ENCODE results near the gene PHYKPL.
"Not testable (repeated sequence)": the region's sequence is repeated elsewhere in the genome, so short reads cannot be mapped to it uniquely, and the experiment has no call there.

Gene PHYKPL

GRCh38 chr5:178205749-178206047 is 26.9 kb downstream of the PHYKPL start:
- DNase-seq: no peak

GRCh38 chr5:178204935-178205748 is 27.5 kb downstream of the PHYKPL start:
- peak; percentile 68 for DNase-seq

- DNase-seq: peak; percentile 99
These were observed 28.2 kb downstream of the PHYKPL start, which contains the start of gene HNRNPAB for GRCh38 chr5:178204182-178204934. HNRNPAB (plus strand) TSS chr5:178204533; CDS start chr5:178204838, 305 bp downstream.

GRCh38 chr5:178203670-178204181 is 28.9 kb downstream of the PHYKPL start:
- no peak for DNase-seq

GRCh38 chr5:178202541-178202940 is 30.1 kb downstream of the PHYKPL start:
- DNase-seq: no peak

- DNase-seq: no peak
These were observed 30.7 kb downstream of the PHYKPL start for GRCh38 chr5:178201927-178202235.

- DNase-seq: no peak
These were observed 31.2 kb downstream of the PHYKPL start for GRCh38 chr5:178201221-178201926.

- no peak for DNase-seq
These were observed 32.8 kb downstream of the PHYKPL start for GRCh38 chr5:178199581-178200434.

- no peak for DNase-seq
These were observed 33.9 kb downstream of the PHYKPL start for GRCh38 chr5:178198706-178199105.

GRCh38 chr5:178198151-178198550 is 34.5 kb downstream of the PHYKPL start:
- not testable (repeated sequence) for DNase-seq

GRCh38 chr5:178196986-178197385 is 35.6 kb downstream of the PHYKPL start:
- no peak for DNase-seq

- no peak for DNase-seq
These were observed 36.3 kb downstream of the PHYKPL start for GRCh38 chr5:178196281-178196812.

GRCh38 chr5:178194026-178194425 is 38.6 kb downstream of the PHYKPL start:
- no peak for DNase-seq

GRCh38 chr5:178193251-178193809 is 39.3 kb downstream of the PHYKPL start:
- no peak for DNase-seq

GRCh38 chr5:178192787-178193186 is 39.8 kb downstream of the PHYKPL start:
- no peak for DNase-seq

- no peak for DNase-seq
These were observed 40.4 kb downstream of the PHYKPL start for GRCh38 chr5:178192244-178192643.

- DNase-seq: no peak
These were observed 40.9 kb downstream of the PHYKPL start for GRCh38 chr5:178191661-178192060.

GRCh38 chr5:178189433-178189832 is 43.2 kb downstream of the PHYKPL start:
- no peak for DNase-seq

- DNase-seq: no peak
These were observed 45.6 kb downstream of the PHYKPL start, which contains the start of gene GMCL2 for GRCh38 chr5:178187014-178187413. GMCL2 (minus strand) TSS chr5:178187371; CDS start chr5:178187299, 72 bp downstream.

GRCh38 chr5:178186427-178186826 is 46.2 kb downstream of the PHYKPL start:
- DNase-seq: no peak

GRCh38 chr5:178182158-178182876 is 50.3 kb downstream of the PHYKPL start:
- DNase-seq: no peak
